Measurements from ENCODE around the gene OPRL1.

OPRL1 gene

DNA sequence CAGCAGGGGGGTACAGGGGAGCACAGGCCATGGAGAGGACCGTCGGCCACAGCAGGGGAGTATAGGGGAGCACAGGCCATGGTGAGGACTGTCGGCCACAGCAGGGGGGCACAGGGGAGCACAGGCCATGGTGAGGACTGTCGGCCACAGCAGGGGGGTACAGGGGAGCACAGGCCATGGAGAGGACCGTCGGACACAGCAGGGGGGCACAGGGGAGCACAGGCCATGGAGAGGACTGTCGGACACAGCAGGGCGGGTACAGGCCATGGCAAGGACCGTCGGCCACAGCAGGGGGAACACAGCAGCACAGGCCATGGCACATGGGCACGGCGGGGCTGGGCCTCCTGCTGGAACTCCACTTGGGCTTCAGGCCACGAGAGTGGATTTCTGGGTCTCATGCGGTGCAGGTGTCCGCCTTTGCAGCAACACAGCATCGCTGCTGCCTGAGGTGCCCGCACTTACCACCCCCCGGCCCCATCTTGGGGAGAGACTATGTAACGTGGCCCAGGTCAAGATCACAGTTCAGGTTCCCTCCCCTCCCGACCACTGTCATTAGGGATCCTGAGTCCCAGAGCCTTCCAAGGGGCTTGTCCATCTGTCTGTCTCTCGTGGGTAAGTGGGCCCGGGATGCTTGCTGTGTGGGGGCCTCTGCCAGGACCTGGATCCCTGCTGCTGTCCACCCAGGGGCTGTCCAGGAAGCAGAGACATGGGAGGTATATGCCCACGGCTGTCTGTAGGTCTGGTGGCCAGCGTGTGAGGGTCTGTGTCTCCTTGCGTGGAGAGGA is 25.0 kb downstream of the OPRL1 start:
- no peak for DNase-seq (ENCODE audit: low read depth)

GRCh38 chr20:64105846-64106434 is 26.1 kb downstream of the OPRL1 start:
- DNase-seq (ENCODE audit: low read depth), result no peak

- DNase-seq (ENCODE audit: low read depth), result no peak
Observed at GRCh38 chr20:64106435-64106961, 26.6 kb downstream of the OPRL1 start.

DNA sequence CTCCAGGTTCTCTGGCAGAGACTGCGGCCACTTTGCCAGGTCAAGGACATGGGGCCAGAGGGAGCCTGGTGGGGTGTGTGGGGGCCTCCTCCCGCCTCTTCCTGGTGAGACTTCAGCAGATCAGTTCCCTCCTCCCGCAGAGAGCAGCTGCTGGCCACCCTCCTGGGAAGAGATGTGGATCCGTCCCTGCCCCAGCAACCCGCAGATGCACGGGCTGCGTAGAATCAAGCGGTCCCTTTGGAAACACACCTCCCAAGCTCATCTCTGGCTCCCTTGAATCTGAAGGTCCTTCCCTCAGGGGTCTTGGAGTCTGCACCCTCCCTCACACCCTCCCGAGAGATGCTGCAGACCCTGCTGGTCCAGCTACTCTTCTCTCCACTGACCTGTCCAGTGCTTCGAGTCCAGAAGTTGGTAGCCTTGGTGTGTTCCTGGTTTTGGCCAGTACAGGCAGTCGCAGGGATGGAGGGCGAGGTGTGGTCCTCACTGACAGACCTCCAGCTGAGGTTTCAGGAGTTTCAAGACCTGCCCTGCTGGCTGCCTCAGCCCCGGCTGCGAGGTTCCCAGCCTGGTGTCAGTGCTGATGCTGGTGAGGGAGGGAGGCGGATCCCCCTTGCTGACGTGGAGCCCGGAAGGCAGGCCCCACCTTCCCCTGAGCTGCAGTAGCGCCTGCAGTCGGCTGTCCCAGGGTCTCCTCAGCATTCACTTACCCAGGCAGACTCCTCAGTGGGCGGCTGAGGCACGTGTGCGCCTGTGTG is 27.3 kb downstream of the OPRL1 start, which contains the start of gene NPBWR2:
Gene NPBWR2, minus strand, starts transcription at position 585 of the 755 bp plus-strand sequence. CDS start 734 bp downstream, outside the sequence.
- no peak for DNase-seq (ENCODE audit: low read depth)

DNA sequence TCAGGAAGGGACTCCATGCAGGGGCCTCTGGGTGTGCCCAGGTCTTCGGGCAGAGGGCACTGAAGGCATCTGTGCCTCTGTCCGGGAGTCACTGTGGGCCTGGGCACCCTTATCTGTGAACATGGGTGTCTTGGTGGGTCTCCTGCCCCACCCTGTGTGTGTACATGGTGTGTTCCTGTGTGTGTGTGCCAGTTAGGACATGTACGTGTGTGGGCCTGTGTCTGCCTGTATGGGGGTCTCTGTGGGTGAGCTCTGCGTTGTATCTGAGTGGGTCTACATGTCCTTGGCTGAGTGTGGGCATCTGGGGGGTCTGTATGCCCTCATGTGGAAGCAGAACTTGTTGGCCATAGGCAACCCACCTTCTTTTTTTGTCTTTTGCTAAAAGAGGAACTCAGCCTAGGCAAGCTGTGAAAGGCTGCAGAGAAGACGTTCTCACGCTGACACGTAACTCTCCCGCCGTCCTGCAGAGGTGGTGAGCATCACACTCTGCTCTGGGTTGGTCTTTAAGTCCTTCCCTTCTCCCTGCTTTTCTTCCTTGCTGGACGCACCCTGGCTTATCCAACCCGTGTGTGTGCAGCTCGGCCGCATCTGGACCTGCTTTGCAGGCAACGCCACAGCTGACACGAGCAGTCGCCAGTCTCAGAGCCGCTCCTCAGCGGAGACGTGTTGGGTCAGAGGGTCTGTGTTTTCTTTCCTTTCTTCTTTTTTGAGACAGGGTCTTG is 28.0 kb downstream of the OPRL1 start:
- DNase-seq (ENCODE audit: low read depth), result no peak

GRCh38 chr20:64108731-64109681 is 29.1 kb downstream of the OPRL1 start:
- DNase-seq (ENCODE audit: low read depth), result no peak

DNA sequence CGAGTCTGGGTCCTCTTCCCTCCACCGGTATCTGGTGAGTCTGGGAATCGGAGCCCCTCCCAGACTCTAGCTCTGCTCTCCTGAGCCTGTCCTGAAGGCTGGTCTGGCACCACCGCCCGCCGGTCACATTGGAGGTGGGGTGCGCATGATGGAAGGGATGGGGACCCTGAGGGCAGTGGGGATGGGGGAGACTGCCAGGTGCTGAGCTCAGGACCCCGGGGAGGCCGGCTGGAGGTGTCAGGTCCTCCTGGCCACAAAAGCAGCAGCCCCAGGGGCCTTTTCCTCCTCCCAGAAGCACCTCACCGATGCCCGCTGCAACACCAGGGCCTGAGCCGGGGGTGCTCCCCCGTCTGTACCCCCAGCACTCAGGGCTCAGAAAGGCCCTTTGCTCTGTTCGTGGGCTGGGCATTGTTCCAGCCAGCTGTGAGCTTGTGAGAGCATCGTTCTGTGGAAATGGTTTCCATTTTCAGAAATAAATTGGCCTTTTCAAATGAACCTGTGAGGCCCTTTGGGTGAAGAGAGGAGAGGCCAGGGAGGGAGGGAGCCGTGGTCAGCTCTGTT is 30.0 kb downstream of the OPRL1 start:
- no peak for DNase-seq (ENCODE audit: low read depth)

GRCh38 chr20:64110411-64111068 is 30.7 kb downstream of the OPRL1 start:
- DNase-seq (ENCODE audit: low read depth), result no peak

GRCh38 chr20:64111841-64112641 is 32.2 kb downstream of the OPRL1 start:
- DNase-seq (ENCODE audit: low read depth), result no peak

DNA sequence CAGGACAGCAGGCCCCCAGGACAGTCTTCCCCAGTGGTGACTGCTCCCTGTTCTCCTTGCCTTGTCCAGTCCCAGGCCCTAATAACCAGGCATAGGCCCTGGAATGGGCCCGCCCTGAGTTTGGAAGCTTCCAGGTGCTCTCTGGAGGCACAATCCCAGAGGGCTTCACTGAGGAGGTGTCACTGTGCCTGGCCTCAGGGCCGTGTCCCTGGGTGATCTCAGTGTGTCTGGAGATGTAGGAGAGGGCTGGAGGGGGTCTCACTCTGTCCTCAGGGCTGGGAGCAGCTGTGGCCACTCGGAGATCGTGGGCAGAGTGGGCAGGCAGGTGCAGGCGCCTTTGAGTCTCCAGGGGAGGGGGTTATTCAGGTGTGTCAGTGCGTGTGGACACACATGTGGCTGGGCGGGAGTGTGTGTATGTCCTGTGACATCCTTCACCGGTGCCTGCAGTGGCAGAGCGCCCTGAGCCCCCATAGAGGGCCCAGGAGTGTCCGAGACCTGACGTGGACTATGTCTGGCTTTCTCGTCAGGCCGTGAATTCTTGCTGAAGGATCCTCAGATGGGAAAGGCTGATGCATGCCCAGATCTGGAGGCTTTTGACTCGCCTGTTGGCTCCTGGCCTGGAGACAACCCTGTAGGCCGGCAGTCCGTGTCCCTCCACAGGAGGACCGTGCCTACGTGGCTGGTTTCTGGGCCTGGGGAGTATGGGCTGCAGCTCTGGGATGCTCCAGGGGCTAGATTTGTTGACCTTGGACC is 33.0 kb downstream of the OPRL1 start:
- DNase-seq (ENCODE audit: low read depth), result no peak

- no peak for DNase-seq (ENCODE audit: low read depth)
Observed at GRCh38 chr20:64113444-64113775, 33.5 kb downstream of the OPRL1 start.

GRCh38 chr20:64113796-64114355 is 34.0 kb downstream of the OPRL1 start:
- DNase-seq (ENCODE audit: low read depth), result no peak

DNA sequence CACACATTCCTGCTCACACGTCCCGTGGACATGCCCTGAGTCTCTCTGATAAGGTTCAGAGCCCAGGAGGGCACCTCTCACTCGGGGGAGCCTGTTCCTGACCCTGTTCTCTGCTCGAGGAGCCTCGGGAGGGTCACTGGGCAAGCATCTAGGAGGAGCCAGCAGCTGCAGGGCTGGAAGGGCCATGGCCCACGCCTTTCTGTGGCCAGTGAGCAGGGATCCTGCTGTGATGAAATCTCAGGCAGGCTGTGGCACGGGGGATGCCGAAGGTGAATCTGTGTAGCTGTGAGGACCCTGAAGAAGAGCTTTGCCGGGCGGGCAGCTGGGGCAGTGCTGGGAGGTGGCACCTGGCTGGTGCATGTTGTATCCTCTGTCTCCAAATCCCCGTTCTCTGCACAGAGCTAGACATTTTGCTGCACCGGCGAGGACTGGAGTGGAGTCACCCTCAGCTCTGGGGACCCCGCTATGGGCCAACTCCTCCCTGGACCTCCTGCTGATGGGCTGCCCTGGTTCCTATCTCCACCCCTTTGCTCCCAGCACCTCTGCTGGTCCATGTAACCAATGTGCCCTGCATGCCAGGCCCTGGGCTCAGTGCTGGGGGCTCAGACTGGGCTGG is 34.6 kb downstream of the OPRL1 start:
- DNase-seq (ENCODE audit: low read depth), result no peak

- DNase-seq (ENCODE audit: low read depth), result no peak
Observed at GRCh38 chr20:64115171-64115911, 35.5 kb downstream of the OPRL1 start.

- no peak for DNase-seq (ENCODE audit: low read depth)
Observed at GRCh38 chr20:64116016-64116415, 36.1 kb downstream of the OPRL1 start.

GRCh38 chr20:64116541-64117431 is 36.9 kb downstream of the OPRL1 start:
- DNase-seq (ENCODE audit: low read depth), result no peak

Measured in stimulated activated CD8-positive, alpha-beta memory T cell treated with anti-CD3 and anti-CD28 coated beads, Interleukin-7, amount 100 ng/mL, for 24 hours (primary cell).